Mesothelial cell of epicardium (in vitro differentiated cells): ENCODE data around the gene WASF3. TPM values are rescaled to one million over a fixed set of nuclear protein-coding genes. Genes with fewer than 3 reads are reported as not detected.

Source experiments
- DNase-seq, 2 experiments: peaks; one replicate each; pipeline ENCODE4 v3.0.0; 2021; ENCODE audit warnings: low spot score in 2 of 2; ENCODE audit not compliant: unreplicated experiment in 2 of 2
- H3K27ac Mint-ChIP-seq: 2 replicates; pipeline ENCODE4 v1.8.0; 2021; ENCODE audit warnings: mixed read lengths
- H3K27me3 Mint-ChIP-seq: 2 replicates; pipeline ENCODE4 v1.8.0; 2021; ENCODE audit warnings: low read depth, mixed read lengths
- H3K36me3 Mint-ChIP-seq: 2 replicates; pipeline ENCODE4 v1.8.0; 2021; ENCODE audit warnings: mixed read lengths
- H3K4me1 Mint-ChIP-seq: 2 replicates; pipeline ENCODE4 v1.8.0; 2021; ENCODE audit warnings: mixed read lengths
- H3K4me3 Mint-ChIP-seq: 2 replicates; pipeline ENCODE4 v1.8.0; 2021; ENCODE audit warnings: mild to moderate bottlenecking, moderate library complexity, mixed read lengths
- H3K9me3 Mint-ChIP-seq: 2 replicates; pipeline ENCODE4 v1.8.0; 2021; ENCODE audit warnings: mixed read lengths
- total RNA-seq: library from RNA; stranded (reverse); gene quantifications from 3 replicates; pipeline ENCODE4 v1.2.1, GENCODE V29; 2021
- TF ChIP-seq, protein P1 (sequence below): fragments of 200-600 bp; sonication (generic); IDR thresholded peaks from one replicate; pipeline ENCODE4 v1.5.0; 2021; ENCODE audit warnings: antibody characterized with exemption; ENCODE audit not compliant: unreplicated experiment

The WASF3 gene
- total RNA-seq, 1 donor from 2014 or later = 19.4 TPM

DNA sequence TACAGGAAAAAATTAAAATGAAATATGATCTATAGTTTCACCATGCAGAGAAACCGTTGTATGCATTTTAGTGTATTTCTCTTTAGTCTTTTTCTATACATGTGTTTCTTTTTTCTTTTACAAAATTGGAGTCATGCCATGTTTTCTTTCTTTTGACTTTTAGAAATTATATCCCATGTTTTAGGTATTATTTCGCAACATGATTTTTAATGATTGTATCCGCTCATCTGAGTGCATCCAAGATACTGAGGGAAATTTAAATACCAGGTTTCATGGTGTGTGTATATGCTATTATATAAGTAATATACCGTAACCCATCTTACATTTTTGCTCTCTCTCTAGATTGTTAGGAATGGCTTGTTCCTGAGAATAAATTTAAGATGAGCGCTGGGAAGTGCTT, 120.8 kb downstream of the WASF3 start:
- DNase-seq = no peak
- H3K27ac Mint-ChIP-seq = no peak overlapping the region
- H3K4me1 Mint-ChIP-seq = peaks cover 9% of the 10 kb centered on the region
- H3K9me3 Mint-ChIP-seq = no peaks in the 10 kb centered on the region
- TF ChIP-seq, protein P1, sequence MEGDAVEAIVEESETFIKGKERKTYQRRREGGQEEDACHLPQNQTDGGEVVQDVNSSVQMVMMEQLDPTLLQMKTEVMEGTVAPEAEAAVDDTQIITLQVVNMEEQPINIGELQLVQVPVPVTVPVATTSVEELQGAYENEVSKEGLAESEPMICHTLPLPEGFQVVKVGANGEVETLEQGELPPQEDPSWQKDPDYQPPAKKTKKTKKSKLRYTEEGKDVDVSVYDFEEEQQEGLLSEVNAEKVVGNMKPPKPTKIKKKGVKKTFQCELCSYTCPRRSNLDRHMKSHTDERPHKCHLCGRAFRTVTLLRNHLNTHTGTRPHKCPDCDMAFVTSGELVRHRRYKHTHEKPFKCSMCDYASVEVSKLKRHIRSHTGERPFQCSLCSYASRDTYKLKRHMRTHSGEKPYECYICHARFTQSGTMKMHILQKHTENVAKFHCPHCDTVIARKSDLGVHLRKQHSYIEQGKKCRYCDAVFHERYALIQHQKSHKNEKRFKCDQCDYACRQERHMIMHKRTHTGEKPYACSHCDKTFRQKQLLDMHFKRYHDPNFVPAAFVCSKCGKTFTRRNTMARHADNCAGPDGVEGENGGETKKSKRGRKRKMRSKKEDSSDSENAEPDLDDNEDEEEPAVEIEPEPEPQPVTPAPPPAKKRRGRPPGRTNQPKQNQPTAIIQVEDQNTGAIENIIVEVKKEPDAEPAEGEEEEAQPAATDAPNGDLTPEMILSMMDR = no peak
- H3K4me3 Mint-ChIP-seq = no peak overlapping the region
- peaks cover 16% of the 10 kb centered on the region for H3K36me3 Mint-ChIP-seq
- no peaks in the 10 kb centered on the region for H3K27me3 Mint-ChIP-seq

DNA sequence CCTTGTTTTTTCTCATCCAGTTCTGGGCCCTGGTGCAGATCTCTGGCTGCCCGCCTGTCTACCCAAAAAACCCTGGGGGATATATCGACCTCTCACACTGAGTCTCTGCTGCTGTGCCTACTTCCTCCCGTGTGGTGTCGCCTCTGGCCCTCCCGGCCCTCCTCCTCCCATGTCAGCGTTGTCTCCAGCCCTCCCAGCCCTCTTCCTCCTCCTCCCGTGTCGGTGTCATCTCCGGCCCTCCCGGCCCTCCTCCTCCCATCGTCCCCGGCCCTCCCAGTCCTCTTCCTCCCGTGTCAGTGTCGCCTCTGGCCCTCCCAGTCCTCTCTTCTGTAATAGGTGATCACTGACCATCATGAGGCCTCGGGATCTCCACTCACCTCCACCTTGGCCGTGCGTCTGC, 121.3 kb downstream of the WASF3 start:
- H3K4me1 Mint-ChIP-seq = peaks cover 9% of the 10 kb centered on the region
- TF ChIP-seq, protein P1 = no peak
- H3K9me3 Mint-ChIP-seq = no peaks in the 10 kb centered on the region
- H3K27ac Mint-ChIP-seq = no peak overlapping the region
- H3K27me3 Mint-ChIP-seq = no peaks in the 10 kb centered on the region
- no peak overlapping the region for H3K4me3 Mint-ChIP-seq
- DNase-seq = no peak
- peaks cover 16% of the 10 kb centered on the region for H3K36me3 Mint-ChIP-seq

- Mint-ChIP-seq H3K36me3 (peaks cover 16% of the 10 kb centered on the region), H3K27ac (no peak overlapping the region), H3K27me3 (no peaks in the 10 kb centered on the region), H3K9me3 (no peaks in the 10 kb centered on the region), H3K4me3 (no peak overlapping the region), H3K4me1 (peaks cover 9% of the 10 kb centered on the region)
- TF ChIP-seq, protein P1 = no peak
- DNase-seq = no peak
Observed at GRCh38 chr13:26679411-26680122, 122.1 kb downstream of the WASF3 start.

DNA sequence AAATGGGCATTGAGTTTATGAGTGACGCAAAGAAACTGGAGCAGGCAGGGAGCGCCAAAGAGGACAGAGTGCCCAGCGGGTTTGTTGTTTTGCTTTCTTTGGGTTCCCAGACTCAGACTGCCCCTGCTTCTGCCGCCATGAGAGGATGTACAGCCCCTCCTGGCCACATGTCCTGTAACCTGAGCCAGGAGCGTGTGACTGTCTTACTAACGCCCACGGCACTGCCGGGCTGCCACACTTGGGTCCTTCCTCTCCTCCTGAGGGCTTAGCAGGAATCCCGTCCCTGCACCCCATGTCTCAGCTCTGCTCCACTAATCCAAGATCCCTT, 122.6 kb downstream of the WASF3 start:
- Mint-ChIP-seq H3K9me3 (no peaks in the 10 kb centered on the region), H3K4me3 (no peak overlapping the region), H3K4me1 (peaks cover 9% of the 10 kb centered on the region), H3K27me3 (no peaks in the 10 kb centered on the region), H3K36me3 (peaks cover 16% of the 10 kb centered on the region), H3K27ac (peak overlapping the region; percentile 31)
- no peak for DNase-seq
- TF ChIP-seq, protein P1 = no peak

GRCh38 chr13:26680572-26680971, 123.1 kb downstream of the WASF3 start:
- DNase-seq = no peak
- Mint-ChIP-seq H3K9me3 (no peaks in the 10 kb centered on the region), H3K27me3 (no peaks in the 10 kb centered on the region), H3K4me3 (no peak overlapping the region), H3K36me3 (peaks cover 18% of the 10 kb centered on the region), H3K4me1 (peaks cover 9% of the 10 kb centered on the region), H3K27ac (peak overlapping the region; percentile 31)
- TF ChIP-seq, protein P1 = no peak
